ENCODE measurements around the gene NCAM1. TPM values are rescaled to one million over a fixed set of nuclear protein-coding genes. Genes with fewer than 3 reads are reported as not detected.
"Not testable (repeated sequence)": the region's sequence is repeated elsewhere in the genome, so short reads cannot be mapped to it uniquely, and the experiment has no call there.

The NCAM1 gene
- total RNA-seq, 1 donor from 2014 or later, result 226 TPM

DNA sequence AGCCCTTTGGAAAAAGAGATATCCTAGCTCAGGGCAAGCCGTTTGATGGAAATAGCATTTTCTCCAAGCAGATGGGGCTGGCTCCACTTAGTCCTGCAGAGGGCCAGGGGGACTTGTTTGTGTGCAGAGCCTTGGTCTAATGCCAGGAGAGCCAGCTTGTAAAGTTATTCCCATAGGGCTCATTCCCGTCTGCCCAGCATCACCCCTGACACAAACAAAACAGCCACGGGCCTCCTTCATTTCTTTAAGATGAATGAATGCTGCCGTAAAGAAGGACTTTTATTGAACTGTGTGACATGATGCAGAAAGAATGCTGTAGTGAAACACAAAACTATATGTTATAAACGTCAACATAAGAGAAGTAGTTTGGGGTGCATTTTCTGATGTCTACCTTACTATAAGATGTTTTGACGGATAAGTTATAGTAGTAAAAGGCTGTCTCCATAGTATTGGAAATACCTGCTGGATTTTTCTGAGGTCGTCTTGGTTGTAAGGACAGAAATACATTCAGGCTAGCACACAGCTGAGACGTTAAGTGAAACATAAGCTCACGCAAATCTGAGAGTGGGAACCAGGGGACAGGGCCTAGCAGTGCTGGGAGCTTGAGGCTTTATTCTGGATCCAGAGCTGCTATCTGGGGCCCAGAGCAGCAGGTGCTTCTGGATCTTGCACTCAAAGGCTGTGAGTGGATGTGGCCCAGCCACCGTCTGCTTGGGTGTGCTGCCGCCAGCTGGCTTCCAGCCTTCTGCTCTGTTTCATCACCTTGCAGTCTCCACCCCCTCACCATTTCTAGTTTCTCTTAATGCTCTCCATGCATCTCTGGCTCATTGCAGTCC is 53.3 kb downstream of the NCAM1 start:
- ATAC-seq (ENCODE audit: poor library complexity) (peak; percentile 99), DNase-seq (peak; percentile 81)
- intact Hi-C loops (cut with DNase I), result no loop called here

GRCh38 chr11:113015098-113015455 is 53.9 kb downstream of the NCAM1 start:
- intact Hi-C loops (cut with DNase I), result no loop called here
- ATAC-seq (ENCODE audit: poor library complexity) (no peak), DNase-seq (no peak)

DNA sequence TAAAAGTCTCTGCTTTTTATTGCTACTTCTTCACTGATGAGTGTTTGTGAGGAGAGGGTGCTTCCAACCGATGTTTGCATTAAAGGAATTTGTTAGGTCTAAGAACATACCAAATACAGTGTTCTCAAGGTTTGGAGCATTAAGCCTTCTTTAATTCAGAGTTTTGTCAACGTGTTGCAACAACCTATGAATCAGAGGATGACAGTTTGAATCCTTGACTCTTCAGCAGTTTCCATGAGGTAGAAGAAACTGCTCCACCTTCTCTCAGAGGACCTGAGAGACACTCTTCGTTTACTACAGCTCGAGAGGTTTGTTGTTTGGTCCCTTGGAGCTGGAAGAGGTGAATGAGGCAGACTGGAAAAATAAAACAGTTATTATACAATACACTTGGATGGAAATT is 55.7 kb downstream of the NCAM1 start:
- no peak for ATAC-seq (ENCODE audit: poor library complexity)
- intact Hi-C loops (cut with DNase I), result no loop called here
- no peak for DNase-seq

DNA sequence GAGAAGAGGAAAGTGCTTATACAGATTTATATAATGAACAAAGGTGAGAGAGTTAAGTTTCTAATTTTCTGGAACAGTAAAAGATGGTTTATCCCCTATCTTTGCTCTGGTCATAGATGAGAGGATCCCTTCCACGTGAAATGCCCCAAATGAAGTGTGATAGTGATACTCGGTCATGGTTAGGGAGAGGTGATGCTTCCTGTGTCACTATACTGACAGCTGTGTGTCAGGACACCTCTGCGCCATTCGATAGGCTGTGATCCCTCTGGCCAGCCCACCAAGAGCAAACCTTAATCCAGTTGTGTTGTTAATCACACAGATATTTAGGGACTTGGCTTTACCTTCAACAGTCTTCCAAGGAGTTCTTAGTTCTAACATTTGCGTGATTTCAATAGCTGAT is 57.7 kb downstream of the NCAM1 start:
- ATAC-seq (ENCODE audit: poor library complexity) (no peak), DNase-seq (no peak)
- intact Hi-C loops (cut with DNase I), result no loop called here

DNA sequence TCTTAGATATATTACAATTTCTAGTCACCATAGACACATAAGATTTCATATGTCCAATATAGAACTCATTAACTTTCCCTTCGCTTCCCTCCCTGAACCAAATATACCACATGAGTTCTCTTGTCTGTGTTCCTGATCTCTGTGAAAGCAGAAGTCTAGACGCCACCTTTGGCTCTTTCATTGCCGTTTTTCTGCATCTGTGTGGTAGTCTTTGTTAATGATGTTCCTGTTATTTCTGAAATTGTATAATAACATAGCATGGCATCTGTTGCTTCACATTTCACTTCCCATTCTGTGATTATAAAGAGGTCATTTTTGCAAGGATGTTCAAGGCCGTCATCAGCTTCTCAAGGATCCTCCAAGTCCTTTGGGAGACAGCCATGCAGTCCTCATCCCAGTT is 58.5 kb downstream of the NCAM1 start:
- ATAC-seq (ENCODE audit: poor library complexity) (no peak), DNase-seq (no peak)
- intact Hi-C loops (cut with DNase I), result no loop called here

- DNase-seq (no peak), ATAC-seq (ENCODE audit: poor library complexity) (no peak)
- intact Hi-C loops (cut with DNase I), result no loop called here
Measured at GRCh38 chr11:113021111-113021510, 59.9 kb downstream of the NCAM1 start.

DNA sequence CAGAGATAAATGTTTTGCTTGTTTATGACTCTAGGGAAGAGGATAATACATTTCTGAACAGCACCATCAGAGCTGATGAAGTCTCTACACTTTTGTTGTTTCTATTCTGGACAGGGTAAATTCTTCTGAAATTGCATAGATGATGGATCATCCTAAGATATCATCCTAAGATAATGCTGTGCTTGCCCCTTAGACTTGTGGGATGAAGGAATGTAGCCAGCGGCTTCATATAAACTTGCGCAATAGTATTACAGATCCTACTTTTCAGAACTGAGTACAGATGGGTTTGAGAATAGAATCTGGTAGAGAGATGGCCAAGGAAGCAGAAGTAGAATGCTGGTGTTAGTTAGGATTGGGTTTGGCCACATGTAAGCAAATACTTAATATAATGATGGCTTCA is 61.0 kb downstream of the NCAM1 start:
- DNase-seq, result no peak
- ATAC-seq (ENCODE audit: poor library complexity), result no peak
- intact Hi-C loops (cut with DNase I), result no loop called here

DNA sequence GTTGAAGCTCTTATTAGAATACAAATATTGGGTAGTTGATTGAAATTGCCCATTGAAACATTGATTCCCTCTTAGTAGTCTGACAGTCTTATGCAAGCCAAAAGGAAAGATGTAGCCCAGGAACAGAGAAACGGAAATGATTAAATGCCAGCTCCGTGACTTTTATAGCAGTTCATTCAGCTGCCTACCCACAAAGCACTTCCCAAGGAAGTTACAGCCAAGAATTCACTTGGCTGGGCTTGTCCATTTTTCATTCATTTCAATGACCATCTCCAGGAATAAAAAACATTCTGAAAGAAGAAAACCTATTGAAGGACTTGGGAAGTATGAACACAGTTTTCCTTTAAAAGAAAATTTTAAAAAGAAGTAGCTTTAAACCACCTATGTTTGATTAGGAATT is 62.0 kb downstream of the NCAM1 start:
- intact Hi-C loops (cut with DNase I), result no loop called here
- ATAC-seq (ENCODE audit: poor library complexity), result peak; percentile 46
- no peak for DNase-seq

- no peak for DNase-seq
- intact Hi-C loops (cut with DNase I), result no loop called here
- no peak for ATAC-seq (ENCODE audit: poor library complexity)
Measured at GRCh38 chr11:113023986-113024385, 62.8 kb downstream of the NCAM1 start.

GRCh38 chr11:113026778-113027177 is 65.6 kb downstream of the NCAM1 start:
- ATAC-seq (ENCODE audit: poor library complexity), result no peak
- DNase-seq, result no peak
- intact Hi-C loops (cut with DNase I), result no loop called here

DNA sequence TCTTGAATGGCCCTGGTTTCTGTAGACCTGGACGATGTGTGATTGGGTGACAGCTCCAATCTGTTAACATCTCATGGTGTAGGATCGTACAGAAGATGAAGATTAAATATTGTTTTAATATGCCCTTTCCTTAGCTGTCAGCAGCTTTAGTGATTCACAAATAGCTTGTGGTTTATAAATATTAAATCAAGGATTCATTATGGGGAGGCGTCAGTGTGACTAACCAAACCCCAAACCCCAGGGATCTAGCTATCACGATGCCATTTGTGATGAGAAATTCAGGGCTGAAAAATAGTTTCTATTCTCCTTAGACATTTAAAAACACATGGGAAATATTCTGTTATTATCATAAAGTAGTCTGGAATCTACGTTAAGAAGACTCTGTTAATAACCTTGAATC is 73.4 kb downstream of the NCAM1 start:
- no peak for ATAC-seq (ENCODE audit: poor library complexity)
- intact Hi-C loops (cut with DNase I), result no loop called here

DNA sequence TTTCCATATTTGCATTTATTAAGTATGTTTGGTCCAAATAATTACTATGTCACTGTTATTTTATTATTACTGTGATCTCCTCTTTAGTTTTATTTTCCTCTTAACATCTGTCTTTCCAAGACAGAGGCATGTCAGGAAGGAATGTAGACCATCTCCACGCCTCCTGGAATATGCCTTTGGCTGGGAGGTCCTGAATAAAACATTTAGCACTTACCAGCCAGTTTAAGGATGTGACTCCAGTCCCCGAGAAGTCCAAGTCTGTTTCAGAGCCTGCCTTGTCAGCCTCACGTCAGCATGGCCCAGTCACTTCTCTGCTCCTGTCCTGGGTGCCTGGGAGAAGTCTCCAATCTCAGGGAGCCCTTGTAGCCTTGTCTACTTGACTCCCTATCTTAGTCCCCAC is 74.5 kb downstream of the NCAM1 start:
- ATAC-seq (ENCODE audit: poor library complexity) (no peak), DNase-seq (no peak)
- intact Hi-C loops (cut with DNase I), result no loop called here

More for the DNA sequence above, 73.4 kb downstream of the NCAM1 start:
- DNase-seq, result no peak

GRCh38 chr11:113043698-113044097 is 82.5 kb downstream of the NCAM1 start:
- DNase-seq (no peak), ATAC-seq (ENCODE audit: poor library complexity) (no peak)
- intact Hi-C loops (cut with DNase I), result no loop called here

GRCh38 chr11:113045146-113045545 is 83.9 kb downstream of the NCAM1 start:
- DNase-seq, result no peak
- no peak for ATAC-seq (ENCODE audit: poor library complexity)
- intact Hi-C loops (cut with DNase I), result no loop called here

DNA sequence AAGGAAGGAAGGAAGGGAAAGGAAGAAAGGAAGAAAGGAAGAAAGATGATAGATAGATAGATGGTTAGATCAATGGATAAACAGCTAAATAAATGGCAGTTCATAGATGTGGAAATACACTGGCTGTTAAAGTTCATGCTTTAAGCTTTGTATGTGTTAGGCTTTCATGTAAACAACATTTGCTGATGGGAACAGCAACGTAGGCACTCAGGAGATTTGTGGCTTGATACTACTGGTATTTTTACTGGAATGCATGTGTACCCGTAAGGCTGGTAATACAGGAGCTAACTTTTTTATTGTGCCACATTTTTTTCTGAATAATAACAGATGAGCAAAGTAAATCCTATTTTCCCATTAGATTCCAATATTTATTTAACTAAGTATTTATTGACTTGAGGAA is 85.6 kb downstream of the NCAM1 start:
- ATAC-seq (ENCODE audit: poor library complexity) (no peak), DNase-seq (no peak)
- intact Hi-C loops (cut with DNase I), result no loop called here

DNA sequence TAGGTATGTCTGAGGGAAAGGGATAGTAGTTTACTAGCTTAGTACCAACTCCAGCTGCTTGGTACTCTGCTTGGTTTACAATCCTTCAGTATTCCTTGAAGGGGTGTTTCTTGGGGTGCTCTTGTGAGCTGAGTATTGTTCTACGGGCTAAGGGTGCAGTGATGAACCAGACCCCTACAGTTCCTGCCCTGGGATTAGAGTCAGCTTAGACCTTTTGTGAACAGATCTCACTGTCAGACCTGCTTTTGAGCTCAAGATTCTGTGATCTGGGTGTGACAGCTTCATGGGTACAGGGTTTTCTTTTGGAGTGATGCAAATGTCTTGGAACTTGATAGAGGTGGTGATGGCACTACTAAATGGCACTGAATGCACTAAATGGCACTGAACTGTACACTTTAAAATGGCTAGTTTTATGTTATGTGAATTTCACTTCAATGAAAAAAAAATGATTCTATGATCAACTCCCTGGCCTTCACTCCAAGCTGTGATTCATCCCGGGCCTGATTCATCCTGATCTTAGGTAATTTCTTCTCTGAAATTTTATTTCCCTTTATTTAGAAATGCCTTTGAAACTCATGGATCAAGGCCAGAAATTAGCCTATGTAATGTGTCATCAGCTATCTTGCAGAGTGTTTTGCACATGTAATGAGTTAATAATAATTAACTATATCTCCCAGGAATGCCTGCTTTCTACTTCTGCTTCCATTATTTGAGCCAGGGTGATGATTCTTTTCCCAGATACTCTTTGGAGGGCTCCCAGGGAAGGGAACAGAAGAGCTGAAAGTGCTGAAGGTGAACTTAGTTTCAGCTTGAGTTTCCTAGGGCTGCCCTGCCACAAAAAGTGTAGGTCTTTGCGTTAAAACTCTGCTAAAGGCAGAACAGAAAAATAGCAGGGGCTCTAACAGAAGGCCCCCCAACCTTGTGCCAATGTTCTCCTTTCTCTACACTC is 87.9 kb downstream of the NCAM1 start:
- no peak for DNase-seq
- intact Hi-C loops (cut with DNase I), result no loop called here
- ATAC-seq (ENCODE audit: poor library complexity), result no peak

- intact Hi-C loops (cut with DNase I); DNase-seq; ATAC-seq (ENCODE audit: poor library complexity): not testable (repeated sequence)
Measured at GRCh38 chr11:113053042-113053441, 91.8 kb downstream of the NCAM1 start.

- intact Hi-C loops (cut with DNase I), result no loop called here
- peak; percentile 52 for ATAC-seq (ENCODE audit: poor library complexity)
- DNase-seq, result no peak
Measured at GRCh38 chr11:113057038-113057437, 95.8 kb downstream of the NCAM1 start.

DNA sequence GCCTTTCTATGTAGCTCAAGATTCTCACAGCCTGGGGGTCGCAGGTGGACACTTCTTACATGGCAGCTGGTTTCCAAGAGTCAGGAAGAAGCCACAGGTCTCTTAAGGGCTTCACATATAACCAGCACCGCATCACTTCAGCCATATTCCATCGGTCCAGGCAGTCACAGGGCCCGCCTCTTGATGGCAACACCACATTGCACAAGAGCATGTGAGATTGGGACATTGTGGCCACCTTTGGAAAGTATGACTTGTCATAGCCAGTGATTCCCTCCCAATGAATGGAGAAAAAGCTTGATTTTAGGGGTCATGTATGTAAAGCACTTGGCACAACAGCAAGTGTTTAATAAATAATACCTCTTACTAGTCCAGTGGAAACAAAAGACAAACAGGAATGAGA is 98.3 kb downstream of the NCAM1 start:
- ATAC-seq (ENCODE audit: poor library complexity) (no peak), DNase-seq (no peak)
- intact Hi-C loops (cut with DNase I), result no loop called here

GRCh38 chr11:113065330-113065729 is 104.1 kb downstream of the NCAM1 start:
- ATAC-seq (ENCODE audit: poor library complexity), result no peak
- no peak for DNase-seq
- intact Hi-C loops (cut with DNase I), result no loop called here
